A375 (cell line): ENCODE measurements around the gene HMGCL. TPM values are rescaled to one million over a fixed set of nuclear protein-coding genes. Genes with fewer than 3 reads are reported as not detected.

Experiments
- total RNA-seq: library from RNA; depleted of rRNA; stranded (reverse); fragments of >200 nt; shearing (Covaris generic); gene quantifications from 2 replicates; pipeline ENCODE4 v1.2.3, GENCODE V29; 2014; rRNA removed

The HMGCL gene
- total RNA-seq, result 25.2 and 31.2 TPM in 2 replicates

GRCh38 chr1:23825076-23825761 is at the start of gene HMGCL:
Gene HMGCL (minus strand): TSS chr1:23825429. CDS start chr1:23825415, 14 bp downstream.

GRCh38 chr1:23867895-23868556 is 42.8 kb upstream of the HMGCL start, which contains the start of gene FUCA1:
Gene FUCA1 (minus strand): TSS chr1:23868290. CDS start chr1:23868286, 4 bp downstream.

GRCh38 chr1:23800400-23801337 is 24.6 kb downstream of the HMGCL start, which contains the start of gene GALE:
Gene GALE (minus strand): TSS chr1:23800754. CDS start chr1:23799007, 1,747 bp downstream.

GRCh38 chr1:23790696-23791515 is 34.3 kb downstream of the HMGCL start, which contains the start of gene LYPLA2:
Gene LYPLA2 (plus strand): TSS chr1:23791145. CDS start chr1:23792683, 1,538 bp downstream.

GRCh38 chr1:23777979-23778814 is 47.0 kb downstream of the HMGCL start, which contains the start of gene PITHD1:
Gene PITHD1 (plus strand): TSS chr1:23778418. CDS start chr1:23778516, 98 bp downstream.

Other genes with a start within 250 kb of the HMGCL start
- 2,905 and 3,612 TPM in 2 replicates for gene RPL11, start 133.6 kb downstream of the HMGCL start, total RNA-seq
- gene ELOA, start 82.0 kb downstream of the HMGCL start, total RNA-seq, result 66.5 and 70.1 TPM in 2 replicates
- gene PITHD1, start 47.0 kb downstream of the HMGCL start, total RNA-seq, result 43.8 and 44.2 TPM in 2 replicates
- gene LYPLA2, start 34.3 kb downstream of the HMGCL start, total RNA-seq, result 133 and 149 TPM in 2 replicates
- gene GALE, start 24.7 kb downstream of the HMGCL start, total RNA-seq, result 194 and 218 TPM in 2 replicates
- gene FUCA1, start 42.9 kb upstream of the HMGCL start, total RNA-seq, result 17.5 and 17.7 TPM in 2 replicates
- gene CNR2, start 87.9 kb upstream of the HMGCL start, total RNA-seq, result not detected in 2 replicates
- gene PNRC2, start 134.4 kb upstream of the HMGCL start, total RNA-seq, result 55.6 and 62.2 TPM in 2 replicates
- 162 and 177 TPM in 2 replicates for gene SRSF10, start 154.9 kb upstream of the HMGCL start, total RNA-seq